ENCODE results near the gene DYRK1A. TPM values are rescaled to one million over a fixed set of nuclear protein-coding genes. Genes with fewer than 3 reads are reported as not detected.

Gene DYRK1A
- total RNA-seq, 2 donors from 2014 or later, result 57.5 to 57.7 TPM

DNA sequence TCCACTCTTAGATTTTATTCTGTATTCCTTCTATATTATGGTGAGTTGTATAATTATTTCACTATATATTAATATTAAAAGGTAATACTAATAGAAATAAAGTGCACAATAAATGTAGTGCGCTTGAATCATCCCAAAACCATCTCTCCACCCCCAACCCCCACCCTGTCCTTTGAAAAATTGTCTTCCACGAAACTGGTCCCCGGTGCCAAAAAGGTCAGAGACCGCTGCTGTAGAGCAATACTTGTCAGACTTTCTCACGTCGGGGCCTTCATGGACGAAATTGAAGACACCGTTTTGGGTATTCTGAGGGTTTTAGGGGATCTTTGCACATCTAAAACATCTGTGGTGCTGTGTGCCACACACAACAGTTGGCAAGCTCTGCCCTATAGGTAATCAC is 19.6 kb downstream of the DYRK1A start:
- Histone ChIP-seq H3K4me3 (no peak overlapping the region), H3K9me3 (no peaks in the 10 kb centered on the region), H3K9ac (ENCODE audit: low read depth in 2 of 2, low read length in 2 of 2) (no peak overlapping the region), H3K27me3 (no peaks in the 10 kb centered on the region), H3K36me3 (no peaks in the 10 kb centered on the region), H3K4me1 (peaks cover 3% of the 10 kb centered on the region), H3K27ac (no peak overlapping the region)
- TF ChIP-seq, protein P1, sequence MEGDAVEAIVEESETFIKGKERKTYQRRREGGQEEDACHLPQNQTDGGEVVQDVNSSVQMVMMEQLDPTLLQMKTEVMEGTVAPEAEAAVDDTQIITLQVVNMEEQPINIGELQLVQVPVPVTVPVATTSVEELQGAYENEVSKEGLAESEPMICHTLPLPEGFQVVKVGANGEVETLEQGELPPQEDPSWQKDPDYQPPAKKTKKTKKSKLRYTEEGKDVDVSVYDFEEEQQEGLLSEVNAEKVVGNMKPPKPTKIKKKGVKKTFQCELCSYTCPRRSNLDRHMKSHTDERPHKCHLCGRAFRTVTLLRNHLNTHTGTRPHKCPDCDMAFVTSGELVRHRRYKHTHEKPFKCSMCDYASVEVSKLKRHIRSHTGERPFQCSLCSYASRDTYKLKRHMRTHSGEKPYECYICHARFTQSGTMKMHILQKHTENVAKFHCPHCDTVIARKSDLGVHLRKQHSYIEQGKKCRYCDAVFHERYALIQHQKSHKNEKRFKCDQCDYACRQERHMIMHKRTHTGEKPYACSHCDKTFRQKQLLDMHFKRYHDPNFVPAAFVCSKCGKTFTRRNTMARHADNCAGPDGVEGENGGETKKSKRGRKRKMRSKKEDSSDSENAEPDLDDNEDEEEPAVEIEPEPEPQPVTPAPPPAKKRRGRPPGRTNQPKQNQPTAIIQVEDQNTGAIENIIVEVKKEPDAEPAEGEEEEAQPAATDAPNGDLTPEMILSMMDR (IDR thresholded peaks at IDR 0.05), result no peak
- intact Hi-C loops (cut with DNase I), result no loop called here
- DNase-seq, result no peak

GRCh38 chr21:37389456-37389855 is 22.9 kb downstream of the DYRK1A start:
- DNase-seq, result no peak
- no peak overlapping the region for H3K4me3 ChIP-seq
- intact Hi-C loops (cut with DNase I), result no loop called here
- no peak overlapping the region for H3K27ac ChIP-seq
- peaks cover 13% of the 10 kb centered on the region for H3K4me1 ChIP-seq
- no peak overlapping the region for H3K9ac ChIP-seq (ENCODE audit: low read depth in 2 of 2, low read length in 2 of 2)
- TF ChIP-seq, protein P1 (IDR thresholded peaks at IDR 0.05), result no peak
- no peaks in the 10 kb centered on the region for H3K9me3 ChIP-seq
- no peaks in the 10 kb centered on the region for H3K36me3 ChIP-seq
- no peaks in the 10 kb centered on the region for H3K27me3 ChIP-seq

DNA sequence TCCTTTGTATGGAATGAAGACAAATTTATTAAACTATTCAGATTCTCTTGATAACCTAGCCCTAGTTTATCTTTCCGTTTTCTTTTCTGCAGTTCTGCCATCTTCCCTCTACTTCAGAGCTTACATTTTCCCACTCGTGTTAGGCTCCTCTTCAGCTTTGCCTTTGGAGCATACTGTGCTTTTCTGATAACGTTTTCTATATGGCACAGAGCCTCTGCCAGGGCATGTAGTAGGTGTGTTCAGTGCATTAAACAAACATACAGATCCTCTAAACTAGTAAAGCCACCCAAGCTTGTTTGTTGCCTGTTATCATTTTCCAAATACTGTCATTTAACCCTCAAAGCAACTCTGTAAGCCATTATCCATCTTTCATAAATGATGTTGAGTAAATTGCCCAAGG is 25.1 kb downstream of the DYRK1A start:
- Histone ChIP-seq H3K9me3 (no peaks in the 10 kb centered on the region), H3K27me3 (no peaks in the 10 kb centered on the region), H3K4me3 (no peak overlapping the region), H3K27ac (no peak overlapping the region), H3K9ac (ENCODE audit: low read depth in 2 of 2, low read length in 2 of 2) (no peak overlapping the region), H3K36me3 (no peaks in the 10 kb centered on the region), H3K4me1 (peaks cover 13% of the 10 kb centered on the region)
- TF ChIP-seq, protein P1 (IDR thresholded peaks at IDR 0.05), result no peak
- DNase-seq, result no peak
- intact Hi-C loops (cut with DNase I), result no loop called here

DNA sequence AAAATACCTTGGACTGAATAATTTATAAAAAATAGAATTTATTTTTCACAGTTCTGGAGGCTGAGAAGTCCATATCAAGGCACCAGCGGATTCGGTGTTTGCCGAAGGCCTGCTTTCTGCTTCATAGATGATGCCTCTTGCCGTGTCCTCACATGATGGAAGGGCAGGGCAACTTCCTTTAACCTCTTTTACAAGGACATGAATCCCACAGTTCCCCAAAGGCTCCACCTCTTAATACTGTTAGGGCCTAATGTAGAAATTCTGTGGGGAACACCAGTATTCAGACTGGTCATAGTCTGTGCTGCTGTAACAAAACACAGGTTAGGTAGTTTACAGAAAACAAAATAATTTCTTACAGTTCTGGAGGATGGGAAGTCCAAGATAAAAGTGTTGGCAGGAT is 25.9 kb downstream of the DYRK1A start:
- no peak overlapping the region for H3K9ac ChIP-seq (ENCODE audit: low read depth in 2 of 2, low read length in 2 of 2)
- intact Hi-C loops (cut with DNase I), result no loop called here
- H3K9me3 ChIP-seq, result no peaks in the 10 kb centered on the region
- H3K27ac ChIP-seq, result no peak overlapping the region
- TF ChIP-seq, protein P1 (IDR thresholded peaks at IDR 0.05), result no peak
- no peak for DNase-seq
- H3K4me1 ChIP-seq, result peaks cover 13% of the 10 kb centered on the region
- H3K4me3 ChIP-seq, result no peak overlapping the region
- no peaks in the 10 kb centered on the region for H3K27me3 ChIP-seq
- H3K36me3 ChIP-seq, result no peaks in the 10 kb centered on the region

GRCh38 chr21:37393030-37393429 is 26.5 kb downstream of the DYRK1A start:
- intact Hi-C loops (cut with DNase I), result no loop called here
- peaks cover 13% of the 10 kb centered on the region for H3K4me1 ChIP-seq
- TF ChIP-seq, protein P1 (IDR thresholded peaks at IDR 0.05), result no peak
- H3K36me3 ChIP-seq, result no peaks in the 10 kb centered on the region
- no peak for DNase-seq
- no peak overlapping the region for H3K4me3 ChIP-seq
- no peaks in the 10 kb centered on the region for H3K27me3 ChIP-seq
- no peak overlapping the region for H3K27ac ChIP-seq
- H3K9me3 ChIP-seq, result no peaks in the 10 kb centered on the region
- no peak overlapping the region for H3K9ac ChIP-seq (ENCODE audit: low read depth in 2 of 2, low read length in 2 of 2)

DNA sequence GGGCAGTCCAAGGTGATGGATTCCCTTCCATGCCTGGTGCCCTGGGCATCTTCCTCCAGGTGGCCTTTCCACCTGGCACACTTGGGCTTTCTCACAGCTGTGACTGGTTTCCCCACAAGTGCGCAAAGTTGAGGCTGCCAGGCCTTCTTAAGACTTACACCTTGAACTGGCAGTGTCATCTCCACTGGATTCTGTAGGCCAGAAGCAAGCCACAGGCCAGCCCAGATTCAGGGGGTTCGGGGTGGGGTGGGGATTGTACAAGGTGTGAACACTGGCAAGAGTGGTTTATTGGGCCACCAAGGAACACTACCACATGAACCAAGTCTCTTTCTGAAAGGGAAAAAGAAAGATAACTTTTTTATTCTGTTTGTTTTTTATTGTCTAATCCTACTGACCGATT is 27.2 kb downstream of the DYRK1A start:
- DNase-seq, result no peak
- intact Hi-C loops (cut with DNase I), result no loop called here
- Histone ChIP-seq H3K9ac (ENCODE audit: low read depth in 2 of 2, low read length in 2 of 2) (no peak overlapping the region), H3K27ac (no peak overlapping the region), H3K27me3 (no peaks in the 10 kb centered on the region), H3K4me1 (peaks cover 13% of the 10 kb centered on the region), H3K4me3 (no peak overlapping the region), H3K9me3 (no peaks in the 10 kb centered on the region), H3K36me3 (no peaks in the 10 kb centered on the region)
- TF ChIP-seq, protein P1 (IDR thresholded peaks at IDR 0.05), result no peak
